HFF-Myc (cell line): ENCODE data around the gene LRMDA.
"Not testable (repeated sequence)": the region's sequence is repeated elsewhere in the genome, so short reads cannot be mapped to it uniquely, and the experiment has no call there.

ENCODE experiments used
- DNase-seq: peaks from one replicate; pipeline ENCODE4 v3.0.0-alpha.2; 2011; ENCODE audit warnings: low read depth; ENCODE audit errors: extremely low read depth
- H3K4me3 ChIP-seq: replicated peaks from 2 replicates; pipeline ENCODE4 v1.5.1; 2011; ENCODE audit warnings: low read depth, mild to moderate bottlenecking, control low read depth, low read length
- TF ChIP-seq, protein P1 (sequence below): IDR thresholded peaks from 2 replicates; pipeline ENCODE4 v1.5.1; 2012; ENCODE audit warnings: mild to moderate bottlenecking, low read depth, low read length, control low read depth; ENCODE audit errors: missing control alignments

The LRMDA gene

DNA sequence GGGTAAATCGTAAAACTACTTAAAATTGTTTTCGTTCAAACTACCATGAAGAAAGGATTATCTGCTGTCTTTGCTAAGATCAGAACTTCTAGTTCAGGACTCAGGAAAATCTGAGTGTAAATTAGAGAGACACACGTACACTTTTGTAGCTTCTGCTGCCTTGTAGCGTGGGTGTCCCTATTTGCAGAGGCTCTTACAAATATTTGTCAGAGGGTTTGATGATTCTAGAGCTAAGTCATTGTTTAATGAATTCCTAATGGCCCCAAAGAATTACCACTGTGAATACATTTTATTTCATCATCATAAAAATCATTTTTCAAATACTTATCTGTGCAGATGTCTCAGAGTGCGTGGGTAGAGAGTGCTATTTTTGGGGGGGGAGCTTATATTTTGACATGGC, 314.9 kb downstream of the LRMDA start:
- TF ChIP-seq, protein P1, sequence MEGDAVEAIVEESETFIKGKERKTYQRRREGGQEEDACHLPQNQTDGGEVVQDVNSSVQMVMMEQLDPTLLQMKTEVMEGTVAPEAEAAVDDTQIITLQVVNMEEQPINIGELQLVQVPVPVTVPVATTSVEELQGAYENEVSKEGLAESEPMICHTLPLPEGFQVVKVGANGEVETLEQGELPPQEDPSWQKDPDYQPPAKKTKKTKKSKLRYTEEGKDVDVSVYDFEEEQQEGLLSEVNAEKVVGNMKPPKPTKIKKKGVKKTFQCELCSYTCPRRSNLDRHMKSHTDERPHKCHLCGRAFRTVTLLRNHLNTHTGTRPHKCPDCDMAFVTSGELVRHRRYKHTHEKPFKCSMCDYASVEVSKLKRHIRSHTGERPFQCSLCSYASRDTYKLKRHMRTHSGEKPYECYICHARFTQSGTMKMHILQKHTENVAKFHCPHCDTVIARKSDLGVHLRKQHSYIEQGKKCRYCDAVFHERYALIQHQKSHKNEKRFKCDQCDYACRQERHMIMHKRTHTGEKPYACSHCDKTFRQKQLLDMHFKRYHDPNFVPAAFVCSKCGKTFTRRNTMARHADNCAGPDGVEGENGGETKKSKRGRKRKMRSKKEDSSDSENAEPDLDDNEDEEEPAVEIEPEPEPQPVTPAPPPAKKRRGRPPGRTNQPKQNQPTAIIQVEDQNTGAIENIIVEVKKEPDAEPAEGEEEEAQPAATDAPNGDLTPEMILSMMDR: no peak
- DNase-seq: no peak
- H3K4me3 ChIP-seq: no peak overlapping the region

- H3K4me3 ChIP-seq, DNase-seq: not testable (repeated sequence)
Measured at GRCh38 chr10:75750093-75750875, 318.9 kb downstream of the LRMDA start.

- TF ChIP-seq, protein P1: no peak
- DNase-seq: no peak
- H3K4me3 ChIP-seq: no peak overlapping the region
Measured at GRCh38 chr10:75751232-75751631, 319.8 kb downstream of the LRMDA start.

DNA sequence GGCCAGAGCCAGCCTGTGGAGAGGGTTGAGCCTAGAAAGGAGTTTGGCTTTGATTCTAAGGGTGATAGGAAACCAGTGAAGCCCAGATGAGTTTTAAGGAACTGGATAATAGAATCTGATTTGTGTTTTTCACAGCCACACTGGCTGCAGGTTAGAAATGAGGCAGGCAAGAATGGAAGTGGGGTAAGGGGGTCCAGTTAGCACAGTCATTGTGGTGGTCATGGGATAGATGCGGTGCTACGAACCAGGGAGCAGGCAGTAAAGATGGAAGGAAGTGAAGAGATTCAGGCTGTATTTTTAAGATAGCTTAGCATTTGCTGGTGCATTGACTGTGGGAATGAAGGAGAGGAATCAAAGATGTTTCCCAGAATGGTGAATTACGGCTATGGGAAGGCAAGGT, 322.2 kb downstream of the LRMDA start:
- TF ChIP-seq, protein P1: no peak
- no peak for DNase-seq
- H3K4me3 ChIP-seq: no peak overlapping the region

DNA sequence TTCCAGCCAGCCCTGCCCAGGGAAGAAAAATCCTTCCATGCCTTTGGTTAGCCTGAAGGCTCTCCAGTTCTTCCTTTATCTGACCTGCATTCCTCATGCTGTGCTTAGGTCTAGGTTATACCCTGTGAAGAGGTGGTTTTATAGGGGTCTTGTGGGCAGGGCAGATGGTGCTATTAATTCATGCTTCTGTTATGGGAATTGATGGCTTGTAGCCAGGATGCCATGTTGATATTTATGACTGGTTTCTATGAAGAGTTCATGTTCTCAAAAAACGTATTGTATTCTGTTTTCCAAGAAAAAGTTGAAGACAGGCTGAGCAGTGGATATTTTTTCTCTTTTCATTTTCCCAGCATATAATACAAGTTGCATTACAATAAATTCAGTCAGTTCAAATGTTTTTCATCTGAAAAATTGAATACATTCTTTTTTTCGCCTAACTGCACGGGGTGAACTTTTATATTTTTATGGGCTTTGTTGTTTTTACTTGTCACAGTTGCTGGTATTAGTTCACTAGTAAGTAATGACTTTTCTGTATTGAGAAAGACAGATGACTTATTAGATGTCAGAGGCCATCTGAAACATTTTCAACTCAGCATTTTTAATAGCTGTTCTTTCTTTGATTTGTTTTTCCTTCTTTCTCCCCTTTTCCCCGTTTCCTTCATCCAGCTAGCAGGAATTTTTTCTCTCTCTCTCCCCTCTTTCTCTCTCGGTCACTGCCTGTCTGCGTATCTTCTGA, 322.8 kb downstream of the LRMDA start:
- TF ChIP-seq, protein P1: no peak
- no peak for DNase-seq

DNA sequence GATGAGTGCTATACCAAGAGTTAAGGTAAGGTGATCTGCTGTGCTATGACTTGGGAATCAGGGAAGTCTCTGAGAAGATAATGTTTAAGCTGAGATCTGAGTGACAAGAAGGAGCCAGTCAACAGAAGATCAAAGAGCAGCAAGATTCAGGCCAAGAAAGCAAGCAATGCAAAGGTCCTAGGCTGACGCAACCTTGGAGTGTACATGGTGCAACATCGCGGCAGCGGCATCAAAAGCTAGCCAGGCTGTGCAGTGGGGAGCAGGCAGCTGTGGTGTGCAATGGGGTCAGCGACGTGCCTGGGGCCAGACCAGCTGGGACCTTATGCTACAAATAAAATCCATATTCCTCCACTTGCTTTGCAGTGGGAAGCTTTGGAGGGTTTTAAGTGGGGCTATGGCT, 324.1 kb downstream of the LRMDA start:
- TF ChIP-seq, protein P1: no peak
- H3K4me3 ChIP-seq: no peak overlapping the region
- no peak for DNase-seq

More for the DNA sequence above, 322.8 kb downstream of the LRMDA start:
- H3K4me3 ChIP-seq: no peak overlapping the region

- DNase-seq: no peak
- H3K4me3 ChIP-seq: no peak overlapping the region
- TF ChIP-seq, protein P1: no peak
Measured at GRCh38 chr10:75761289-75761688, 329.9 kb downstream of the LRMDA start.
